Peyer's patch (tissue), 4 donors: ENCODE data around the gene USF2.

Source experiments
- CTCF ChIP-seq, 6 experiments: fragments of 450-650 bp in 4 of 6; fragments of 200-600 bp in 2 of 6; sonication (generic) in 1 of 6; IDR thresholded peaks; one replicate each; pipeline ENCODE4 v1.5.1; 2017 to 2019; ENCODE audit warnings: antibody characterized with exemption in 6 of 6, mild to moderate bottlenecking in 3 of 6, moderate library complexity in 1 of 6
- POLR2A ChIP-seq, 2 donors: fragments of 450-650 bp; IDR thresholded peaks; one replicate each; pipeline ENCODE4 v1.5.1; 2017; ENCODE audit warnings: antibody characterized with exemption in 2 of 2, mild to moderate bottlenecking in 2 of 2, moderate library complexity in 2 of 2

GRCh38 chr19:35328851-35329285 is 60.1 kb downstream of the USF2 start, which contains the start of gene CD22:
- TF ChIP-seq CTCF (IDR thresholded peaks at IDR 0.05): no peak
- no peak for TF ChIP-seq POLR2A (IDR thresholded peaks at IDR 0.05)
